ENCODE data around the gene NRG3. TPM values are rescaled to one million over a fixed set of nuclear protein-coding genes. Genes with fewer than 3 reads are reported as not detected.

NRG3 gene
- total RNA-seq, 4 donors from 2014 or later: 0.22 to 2.4 TPM; not detected in 2

- TF ChIP-seq CTCF (IDR thresholded peaks at IDR 0.05; ENCODE audit: low read depth): no peak
These were observed 1091.1 kb downstream of the NRG3 start for GRCh38 chr10:82966130-82966529.

GRCh38 chr10:82968533-82968932 is 1093.5 kb downstream of the NRG3 start:
- TF ChIP-seq CTCF (IDR thresholded peaks at IDR 0.05; ENCODE audit: low read depth): no peak

GRCh38 chr10:82969405-82969804 is 1094.4 kb downstream of the NRG3 start:
- no peak for TF ChIP-seq CTCF (IDR thresholded peaks at IDR 0.05; ENCODE audit: low read depth)

- no peak for TF ChIP-seq CTCF (IDR thresholded peaks at IDR 0.05; ENCODE audit: low read depth)
These were observed 1105.3 kb downstream of the NRG3 start for GRCh38 chr10:82980321-82980720.

GRCh38 chr10:82981137-82981723 is 1106.2 kb downstream of the NRG3 start:
- no peak for TF ChIP-seq CTCF (IDR thresholded peaks at IDR 0.05; ENCODE audit: low read depth)

GRCh38 chr10:82982110-82982608 is 1107.2 kb downstream of the NRG3 start:
- no peak for TF ChIP-seq CTCF (IDR thresholded peaks at IDR 0.05; ENCODE audit: low read depth)

GRCh38 chr10:82986216-82986615 is 1111.2 kb downstream of the NRG3 start:
- no peak for TF ChIP-seq CTCF (IDR thresholded peaks at IDR 0.05; ENCODE audit: low read depth)

Data from subcutaneous adipose tissue (tissue), 4 donors.